GM19099 (cell line): Measurements from ENCODE around the gene FDXACB1.

Experiments
- POLR2A ChIP-seq: IDR thresholded peaks from 3 replicates; pipeline ENCODE4 v1.6.1; 2011; ENCODE audit warnings: low read depth; ENCODE audit not compliant: insufficient read length; ENCODE audit errors: extremely low read depth

The FDXACB1 gene

GRCh38 chr11:111878849-111879636 is at the start of gene FDXACB1, which contains the start of gene CFAP68:
TSS of gene FDXACB1 (minus strand) at chr11:111879165. CDS start at chr11:111879132, 33 bp downstream.
TSS of gene CFAP68 (plus strand) at chr11:111879541. CDS start at chr11:111879561, 20 bp downstream.
- peak; percentile 71 for TF ChIP-seq POLR2A

- peak; percentile 82 for TF ChIP-seq POLR2A
Measured at GRCh38 chr11:111926505-111927391, 47.8 kb upstream of the FDXACB1 start.

GRCh38 chr11:111925953-111926352 is 47.0 kb upstream of the FDXACB1 start:
- no peak for TF ChIP-seq POLR2A

- no peak for TF ChIP-seq POLR2A
Measured at GRCh38 chr11:111923951-111924350, 45.0 kb upstream of the FDXACB1 start.

GRCh38 chr11:111923351-111923788 is 44.4 kb upstream of the FDXACB1 start:
- no peak for TF ChIP-seq POLR2A

GRCh38 chr11:111922803-111923202 is 43.8 kb upstream of the FDXACB1 start:
- TF ChIP-seq POLR2A: no peak

GRCh38 chr11:111921541-111922230 is 42.7 kb upstream of the FDXACB1 start:
- no peak for TF ChIP-seq POLR2A

GRCh38 chr11:111920908-111921307 is 41.9 kb upstream of the FDXACB1 start:
- TF ChIP-seq POLR2A: no peak

GRCh38 chr11:111918390-111919256 is 39.7 kb upstream of the FDXACB1 start, which contains the start of gene C11orf52:
TSS of gene C11orf52 (plus strand) at chr11:111918913. CDS start at chr11:111918973, 60 bp downstream.
- no peak for TF ChIP-seq POLR2A

GRCh38 chr11:111917788-111918187 is 38.8 kb upstream of the FDXACB1 start:
- no peak for TF ChIP-seq POLR2A

- no peak for TF ChIP-seq POLR2A
Measured at GRCh38 chr11:111917312-111917711, 38.3 kb upstream of the FDXACB1 start.

- TF ChIP-seq POLR2A: no peak
Measured at GRCh38 chr11:111916768-111917167, 37.8 kb upstream of the FDXACB1 start.

- no peak for TF ChIP-seq POLR2A
Measured at GRCh38 chr11:111913997-111914396, 35.0 kb upstream of the FDXACB1 start.

- TF ChIP-seq POLR2A: no peak
Measured at GRCh38 chr11:111913031-111913861, 34.3 kb upstream of the FDXACB1 start.

- no peak for TF ChIP-seq POLR2A
Measured at GRCh38 chr11:111912535-111912934, 33.6 kb upstream of the FDXACB1 start, which contains the start of gene HSPB2. TSS of gene HSPB2 (plus strand) at chr11:111912734. CDS start at chr11:111912830, 96 bp downstream.
